ENCODE measurements around the gene CPSF4. TPM values are rescaled to one million over a fixed set of nuclear protein-coding genes. Genes with fewer than 3 reads are reported as not detected.

The CPSF4 gene
- total RNA-seq, 1 experiment from 2014 or later, result 67.0 TPM

GRCh38 chr7:99408379-99409191 lies 30.2 kb upstream of the CPSF4 start, which contains the start of the genes BUD31 and PDAP1 (continued):
- TF ChIP-seq REST (IDR thresholded peaks at IDR 0.05; ENCODE audit: low read depth), result no peak
- TF ChIP-seq YY1 (IDR thresholded peaks at IDR 0.05; ENCODE audit: extremely low read depth, insufficient replicate concordance, low read depth, low read length), result peak; percentile 52
- peak; percentile 89 for TF ChIP-seq SP1 (IDR thresholded peaks at IDR 0.05; ENCODE audit: low read depth)
- TF ChIP-seq ZFX (IDR thresholded peaks at IDR 0.05), result peak; percentile 93
- TF ChIP-seq POLR2AphosphoS5 (IDR thresholded peaks at IDR 0.05; ENCODE audit: low read depth, low read length), result peak; percentile 97
- TF ChIP-seq EZH2phosphoT487 (IDR thresholded peaks at IDR 0.05; ENCODE audit: borderline replicate concordance), result no peak
- TF ChIP-seq RAD21 (IDR thresholded peaks at IDR 0.05; ENCODE audit: low read depth), result no peak

- H3K9ac ChIP-seq (ENCODE audit: low read length), result peak overlapping the region; percentile 89
- H3K36me3 ChIP-seq (ENCODE audit: control insufficient read depth in 1 of 2, insufficient read depth in 2 of 2, low read length in 2 of 2), result peaks cover 23 to 41% of the 10 kb centered on the region in 2 experiments; a peak in 3 of 4 replicates
- BruUV-seq (replicated peaks), result TSS peak; percentile 66
- H4K20me1 ChIP-seq (ENCODE audit: insufficient read depth), result no peaks in the 10 kb centered on the region; the same call in 1 of the 2 replicates
- no peaks in the 10 kb centered on the region for H3K27me3 ChIP-seq (ENCODE audit: insufficient read depth, low read length)
- no peak for DNase-seq (ENCODE audit: low read depth, low spot score)
- H3K9me2 ChIP-seq (ENCODE audit: insufficient read depth), result no peaks in the 10 kb centered on the region
- ATAC-seq, result peak; percentile 6; the same call in 1 of the 2 replicates
- ChIA-PET CTCF (no interaction called here), RAD21 (ENCODE audit: low non-redundant PET in 1 of 2, low total read pairs in 2 of 2, uncharacterized antibody in 2 of 2, unreplicated experiment in 2 of 2) (no interaction called here), POLR2A (interaction anchor here (0.7 to 1.5 kb wide), 9 partner anchors 10 to 149 kb away, joined by 3 to 6 read pairs (median 5); partner anchors contain the start of genes ZKSCAN5 and ZNF655)
- H3K9me3 ChIP-seq (ENCODE audit: control insufficient read depth in 1 of 2, insufficient read depth in 1 of 2, low read depth in 1 of 2, low read length in 2 of 2), result no peaks in the 10 kb centered on the region
- peak overlapping the region; percentile 94 for H3K27ac ChIP-seq (ENCODE audit: low read depth, low read length)
- H3K4me2 ChIP-seq (ENCODE audit: low read length), result peak overlapping the region; percentile 96
- peaks cover 83% of the 10 kb centered on the region for H3K79me2 ChIP-seq (ENCODE audit: insufficient read depth, low read length)
- peaks cover 13 to 19% of the 10 kb centered on the region in 2 experiments; a peak in 3 of 4 replicates for H3K4me1 ChIP-seq (ENCODE audit: control insufficient read depth in 1 of 2, insufficient read depth in 2 of 2, low read length in 2 of 2)
- H2AFZ ChIP-seq (ENCODE audit: low read depth, low read length, poor library complexity, severe bottlenecking), result no peak overlapping the region
- peak overlapping the region; percentile 92 to 100 for H3K4me3 ChIP-seq (replicated peaks in 1 of 2; ENCODE audit: low read depth in 1 of 2, low read length in 2 of 2)
- intact Hi-C loops (cut with micrococcal nuclease), result no loop called here
- TF ChIP-seq SIN3A (IDR thresholded peaks at IDR 0.05; ENCODE audit: low read depth) (no peak), REST (IDR thresholded peaks at IDR 0.05; ENCODE audit: low read depth) (no peak), ATF3 (IDR thresholded peaks at IDR 0.05) (no peak), FOSL1 (IDR thresholded peaks at IDR 0.05; ENCODE audit: low read depth) (no peak), ZNF274 (IDR thresholded peaks at IDR 0.05; ENCODE audit: low read depth, low read length) (no peak), ZBTB33 (IDR thresholded peaks at IDR 0.05; ENCODE audit: extremely low read depth, insufficient replicate concordance, low read length) (no peak), MAX (IDR thresholded peaks at IDR 0.05) (no peak), RAD21 (IDR thresholded peaks at IDR 0.05; ENCODE audit: low read depth) (no peak)
Measured at GRCh38 chr7:99409192-99409572, 29.6 kb upstream of the CPSF4 start.
